Measurements from ENCODE around the gene COX6A2.

Gene COX6A2

DNA sequence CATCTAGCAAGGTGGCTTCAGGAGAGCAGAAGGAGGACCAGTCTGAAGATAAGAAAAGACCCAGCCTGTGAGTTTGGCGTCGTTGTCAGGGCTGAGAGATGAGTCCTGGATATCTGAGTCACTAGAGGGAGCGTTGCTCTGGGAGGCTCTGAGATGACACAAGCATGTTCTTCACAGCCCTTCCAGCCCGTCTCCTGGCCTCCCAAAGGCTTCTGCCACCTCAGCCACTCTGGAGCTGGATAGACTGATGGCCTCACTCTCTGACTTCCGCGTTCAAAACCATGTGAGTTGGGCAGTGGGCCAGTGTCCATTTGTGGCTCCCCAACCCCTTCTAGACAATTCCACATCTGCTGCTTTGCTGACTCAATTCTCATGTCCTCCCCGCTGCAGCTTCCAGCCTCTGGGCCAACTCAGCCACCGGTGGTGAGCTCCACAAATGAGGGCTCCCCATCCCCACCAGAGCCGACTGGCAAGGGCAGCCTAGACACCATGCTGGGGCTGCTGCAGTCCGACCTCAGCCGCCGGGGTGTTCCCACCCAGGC is 46.1 kb upstream of the COX6A2 start:
- no peak overlapping the region for H3K27ac Mint-ChIP-seq
- peaks cover 28% of the 10 kb centered on the region for H3K4me1 Mint-ChIP-seq
- peak overlapping the region; percentile 44 to 91 (median 74) for H3K4me3 Mint-ChIP-seq
- no peak for TF ChIP-seq CTCF (IDR thresholded peaks at IDR 0.05; ENCODE audit: unreplicated experiment in 3 of 3)
- peaks cover 24% of the 10 kb centered on the region for H3K36me3 Mint-ChIP-seq (ENCODE audit: low read depth)
- peaks cover 39% of the 10 kb centered on the region for H3K27me3 Mint-ChIP-seq (ENCODE audit: low read depth)
- H3K9me3 Mint-ChIP-seq: no peaks in the 10 kb centered on the region

DNA sequence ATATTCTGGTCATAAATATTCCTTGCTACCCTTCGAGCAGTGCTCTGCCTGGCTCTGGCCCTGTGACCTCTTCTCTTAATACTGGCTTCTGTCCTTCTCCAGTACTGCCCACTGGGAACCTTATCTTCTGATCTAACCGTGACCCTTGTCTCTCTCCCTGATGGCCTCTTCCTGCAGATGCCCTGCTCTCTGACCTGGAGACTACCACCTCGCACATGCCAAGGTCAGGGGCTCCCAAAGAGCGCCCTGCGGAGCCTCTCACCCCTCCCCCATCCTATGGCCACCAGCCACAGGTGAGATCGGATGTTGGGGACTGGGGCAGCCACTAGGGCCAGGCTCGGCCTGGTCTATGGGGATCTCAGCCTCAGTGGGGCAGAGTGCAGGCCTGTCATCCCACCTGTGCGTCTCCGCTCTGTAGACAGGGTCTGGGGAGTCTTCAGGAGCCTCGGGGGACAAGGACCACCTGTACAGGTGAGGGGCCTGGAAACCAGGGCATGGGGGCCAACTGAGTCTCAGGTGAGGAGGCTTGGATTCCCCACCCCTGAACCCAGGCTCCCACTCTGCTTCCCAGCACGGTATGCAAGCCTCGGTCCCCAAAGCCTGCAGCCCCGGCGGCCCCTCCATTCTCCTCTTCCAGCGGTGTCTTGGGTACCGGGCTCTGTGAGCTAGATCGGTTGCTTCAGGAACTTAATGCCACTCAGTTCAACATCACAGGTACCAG is 45.3 kb upstream of the COX6A2 start:
- Mint-ChIP-seq H3K27me3 (ENCODE audit: low read depth) (peaks cover 38% of the 10 kb centered on the region), H3K4me3 (peak overlapping the region; percentile 91 to 92 (median 92)), H3K36me3 (ENCODE audit: low read depth) (peaks cover 24% of the 10 kb centered on the region), H3K4me1 (peaks cover 28% of the 10 kb centered on the region), H3K9me3 (no peaks in the 10 kb centered on the region), H3K27ac (peak overlapping the region; percentile 88 to 96 (median 95))
- TF ChIP-seq CTCF (IDR thresholded peaks at IDR 0.05; ENCODE audit: unreplicated experiment in 3 of 3): no peak

DNA sequence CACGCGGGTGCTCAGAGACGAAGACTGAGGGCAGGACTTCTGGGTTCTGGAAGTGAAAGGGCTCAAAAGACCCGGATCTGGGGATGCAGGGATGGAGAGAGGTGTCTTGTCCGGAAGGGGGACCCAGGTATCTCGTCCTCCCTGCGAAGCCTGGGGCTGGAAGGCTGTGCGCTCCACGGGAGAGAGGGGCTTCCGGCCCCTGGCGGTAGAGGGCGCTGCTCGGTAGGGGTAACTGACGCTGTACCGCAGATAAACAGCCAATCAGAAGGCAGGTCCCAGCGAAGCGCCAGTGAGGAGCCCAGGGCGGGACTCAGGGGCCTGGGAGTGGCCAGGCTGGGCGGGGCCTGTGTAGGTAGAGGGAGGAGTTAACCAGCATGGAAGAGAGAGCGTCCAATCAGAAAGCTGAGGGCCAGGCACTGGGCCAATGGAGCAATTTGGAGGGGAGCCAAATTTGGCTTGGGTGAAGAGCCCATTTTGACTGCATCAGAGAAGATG is 44.6 kb upstream of the COX6A2 start:
- peak; percentile 69 to 74 (median 71) for TF ChIP-seq CTCF (IDR thresholded peaks at IDR 0.05; ENCODE audit: unreplicated experiment in 3 of 3)
- H3K27ac Mint-ChIP-seq: peak overlapping the region; percentile 88 to 96 (median 95)
- H3K9me3 Mint-ChIP-seq: no peaks in the 10 kb centered on the region
- peaks cover 24% of the 10 kb centered on the region for H3K36me3 Mint-ChIP-seq (ENCODE audit: low read depth)
- peak overlapping the region; percentile 91 to 92 (median 92) for H3K4me3 Mint-ChIP-seq
- peaks cover 24% of the 10 kb centered on the region for H3K4me1 Mint-ChIP-seq
- H3K27me3 Mint-ChIP-seq (ENCODE audit: low read depth): peaks cover 36% of the 10 kb centered on the region

GRCh38 chr16:31471875-31472708 is 43.9 kb upstream of the COX6A2 start, which contains the start of gene TGFB1I1:
TSS of gene TGFB1I1 (plus strand) at chr16:31472152. CDS start at chr16:31472189, 37 bp downstream.
- peak within 1 kb of the TSS; percentile 91 to 92 (median 92) for H3K4me3 Mint-ChIP-seq
- no peak for TF ChIP-seq CTCF (IDR thresholded peaks at IDR 0.05; ENCODE audit: unreplicated experiment in 3 of 3)

GRCh38 chr16:31471241-31471874 is 43.2 kb upstream of the COX6A2 start:
- Mint-ChIP-seq H3K36me3 (ENCODE audit: low read depth) (peaks cover 29% of the 10 kb centered on the region), H3K9me3 (no peaks in the 10 kb centered on the region), H3K27ac (peak overlapping the region; percentile 89 to 96 (median 93)), H3K4me1 (peaks cover 22% of the 10 kb centered on the region), H3K27me3 (ENCODE audit: low read depth) (peaks cover 34% of the 10 kb centered on the region), H3K4me3 (peak overlapping the region; percentile 90 to 92 (median 91))
- no peak for TF ChIP-seq CTCF (IDR thresholded peaks at IDR 0.05; ENCODE audit: unreplicated experiment in 3 of 3)

More at GRCh38 chr16:31471875-31472708, 43.9 kb upstream of the COX6A2 start, which contains the start of gene TGFB1I1:
- H3K4me1 Mint-ChIP-seq: peaks cover 23% of the 10 kb centered on the region
- H3K36me3 Mint-ChIP-seq (ENCODE audit: low read depth): peaks cover 24% of the 10 kb centered on the region
- peak within 1 kb of the TSS; percentile 89 to 96 (median 95) for H3K27ac Mint-ChIP-seq
- peaks cover 36% of the 10 kb centered on the region for H3K27me3 Mint-ChIP-seq (ENCODE audit: low read depth)
- H3K9me3 Mint-ChIP-seq: no peaks in the 10 kb centered on the region

Measured in nephron (organoid).